ENCODE measurements around the gene GBP2.
"Not testable (repeated sequence)": the region's sequence is repeated elsewhere in the genome, so short reads cannot be mapped to it uniquely, and the experiment has no call there.

GBP2 gene

DNA sequence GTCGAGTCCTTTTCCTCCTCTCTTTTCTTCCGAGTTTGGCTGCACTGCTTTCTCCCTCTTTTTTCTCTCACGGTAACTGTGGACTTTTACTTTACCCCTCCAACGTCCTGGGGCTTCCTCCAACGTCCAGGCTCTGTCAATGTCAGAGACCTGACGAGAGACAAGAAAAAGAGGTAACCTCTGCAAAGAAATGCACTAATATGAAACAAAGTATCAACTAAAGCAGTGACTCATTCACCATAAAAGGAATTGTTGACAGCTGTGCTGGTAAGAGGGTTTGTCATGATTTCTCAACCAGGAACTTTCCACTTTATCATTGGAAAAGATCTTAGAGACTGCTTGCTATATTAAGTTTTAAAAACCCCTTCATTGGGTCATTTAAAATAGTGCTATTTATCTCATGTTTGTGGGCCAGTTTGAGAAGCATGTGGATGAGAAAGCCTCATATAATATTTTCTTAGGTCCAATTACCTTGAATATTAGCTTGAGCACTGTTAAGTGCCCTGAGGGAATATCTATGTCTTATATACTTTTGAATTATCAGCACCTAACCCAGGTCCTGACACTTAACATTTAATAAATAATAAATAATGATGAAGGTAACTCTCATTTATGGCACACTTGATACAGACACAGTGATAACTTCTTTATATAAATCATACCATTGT is at the start of gene GBP2:
Gene GBP2 (minus strand): TSS at position 202 of the 668 bp plus-strand sequence. CDS start 4,148 bp downstream, outside the sequence.
- DNase-seq: no peak

- DNase-seq: no peak
Measured at GRCh38 chr1:89174491-89174890, 48.6 kb upstream of the GBP2 start.

DNA sequence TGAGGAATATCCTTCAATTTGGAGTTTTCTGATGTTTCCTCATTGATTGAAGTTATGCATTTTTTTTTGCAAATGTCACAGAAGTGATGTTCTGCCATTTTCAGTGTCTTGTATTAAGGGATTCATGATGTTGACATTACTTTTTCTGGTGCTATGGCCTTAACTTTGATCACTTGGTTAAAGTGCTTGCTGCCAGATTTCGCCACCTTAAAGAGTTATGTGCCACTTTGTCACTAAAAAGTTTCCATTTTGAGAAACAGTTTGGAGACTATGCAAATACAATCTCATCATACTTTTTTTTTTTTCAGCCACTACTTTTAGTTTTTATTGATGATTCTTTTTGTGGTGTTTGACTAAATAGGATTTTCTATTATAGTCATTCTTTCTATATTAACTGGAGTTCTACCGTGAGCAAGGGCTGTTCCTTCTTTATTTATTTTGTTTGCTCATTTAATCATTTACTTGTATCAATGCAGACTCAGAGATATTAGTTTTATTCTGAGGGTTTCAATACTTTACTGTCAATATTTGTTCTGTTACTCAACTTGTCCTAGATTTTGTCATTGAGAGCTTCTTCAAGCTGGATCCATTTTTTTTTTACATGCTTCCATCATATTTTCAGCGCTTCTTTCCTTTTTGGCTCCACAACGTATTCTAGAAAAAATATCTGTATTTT is 46.7 kb upstream of the GBP2 start:
- DNase-seq: no peak

DNA sequence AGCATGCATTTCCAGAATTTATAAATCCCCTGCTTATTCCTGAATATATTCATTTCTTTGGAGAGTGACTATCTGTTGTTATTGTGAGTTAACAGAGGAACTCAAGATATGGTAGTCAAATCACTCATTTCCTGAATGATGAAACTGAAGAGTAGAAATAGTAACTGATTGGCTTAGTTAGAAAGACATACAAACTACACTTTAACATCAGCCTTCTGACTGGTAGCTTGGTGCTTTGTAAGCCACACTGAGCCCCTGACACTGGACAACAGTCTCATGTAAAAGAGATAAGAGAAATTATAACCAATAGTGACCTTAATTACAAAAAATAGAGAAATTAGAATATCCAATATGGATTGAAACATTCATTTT is 45.1 kb upstream of the GBP2 start:
- DNase-seq: no peak

DNA sequence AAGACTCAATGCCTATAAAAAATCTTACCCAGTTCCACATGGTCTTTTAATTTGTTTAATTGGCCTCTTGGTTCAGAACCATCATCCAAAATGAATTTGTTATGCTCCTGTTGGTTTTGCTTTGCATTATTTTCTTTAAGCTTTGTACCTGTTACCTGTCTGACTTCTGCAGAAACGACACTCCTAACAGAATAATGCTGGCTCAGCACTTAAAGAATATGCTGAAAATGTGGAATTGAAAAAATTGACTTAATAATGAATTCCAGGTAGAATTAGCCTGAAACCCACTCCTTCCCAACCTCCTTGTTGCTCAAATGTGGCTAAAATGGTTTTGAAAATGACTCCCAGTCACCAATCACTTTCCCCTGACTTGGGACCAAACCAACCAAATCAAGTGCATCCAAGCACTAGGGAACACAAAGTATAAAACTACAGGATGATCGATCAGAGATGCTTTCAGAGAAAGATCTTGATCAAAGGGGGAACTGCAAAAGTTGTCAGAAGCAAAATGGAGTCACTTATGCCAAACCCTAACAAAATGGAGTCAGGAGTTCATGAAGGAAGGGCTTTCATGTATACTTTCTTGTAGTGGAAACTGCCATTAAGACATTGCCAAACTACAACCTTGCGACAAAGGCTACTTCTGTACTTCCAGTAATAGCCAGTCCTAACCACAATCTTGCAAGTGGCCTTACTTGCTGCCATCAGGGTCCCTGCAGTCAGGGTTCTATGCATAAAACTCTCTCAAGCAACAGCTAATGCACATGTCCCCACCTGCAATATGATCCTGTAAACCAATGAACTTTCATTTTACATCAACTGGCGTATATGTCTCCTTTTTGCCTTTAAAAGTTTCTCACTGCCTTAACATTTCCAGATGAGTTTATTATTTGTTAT is 44.5 kb upstream of the GBP2 start:
- DNase-seq: no peak

GRCh38 chr1:89169166-89169565 is 43.3 kb upstream of the GBP2 start:
- no peak for DNase-seq

DNA sequence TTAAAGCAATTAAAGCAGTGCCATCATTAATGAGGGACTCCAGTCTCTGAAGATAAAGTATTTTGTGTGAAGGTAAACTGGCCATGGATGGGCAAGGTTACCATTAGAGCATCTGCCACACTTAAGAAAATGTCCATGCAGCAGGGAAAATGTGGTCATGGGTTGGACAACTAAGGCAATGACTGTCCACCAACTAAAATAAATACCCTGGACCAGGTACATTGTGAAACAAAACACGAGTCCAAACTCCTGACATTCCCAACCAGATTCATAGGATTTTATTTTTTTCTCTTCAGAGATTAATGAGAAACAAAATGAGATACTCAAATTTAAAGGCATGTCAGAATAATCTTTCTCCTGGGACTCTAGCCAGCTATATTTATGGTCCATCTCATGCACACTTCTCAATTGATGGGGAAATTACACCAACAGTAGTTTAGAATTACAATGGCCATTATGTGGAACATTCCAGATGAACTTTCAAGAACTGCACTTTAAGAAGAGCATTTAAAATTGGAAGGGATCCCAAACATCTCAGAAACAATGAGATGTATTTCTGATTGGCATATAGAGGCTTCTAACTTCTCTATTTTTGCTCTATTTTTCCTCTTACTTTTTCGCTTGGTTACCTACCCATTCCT is 41.8 kb upstream of the GBP2 start:
- no peak for DNase-seq

- DNase-seq: no peak
Measured at GRCh38 chr1:89166705-89167104, 40.8 kb upstream of the GBP2 start.

DNA sequence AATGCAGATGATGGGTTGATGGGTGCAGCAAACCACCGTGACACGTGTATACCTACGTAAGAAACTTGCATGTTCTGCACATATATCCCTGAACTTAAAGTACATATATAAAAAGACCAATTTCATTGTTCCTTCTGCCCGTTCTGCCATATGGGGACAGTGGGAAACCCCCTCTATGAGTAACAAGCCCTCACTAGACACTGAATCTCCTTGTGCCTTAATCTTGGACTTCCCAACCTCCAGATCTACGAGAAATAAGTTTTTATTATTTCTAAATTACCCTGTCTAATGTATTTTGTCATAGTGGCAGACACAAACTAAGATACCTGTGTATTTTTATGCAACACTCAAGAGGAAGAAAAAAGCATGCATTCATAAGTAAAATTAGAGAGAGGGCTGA is 39.9 kb upstream of the GBP2 start:
- no peak for DNase-seq

DNA sequence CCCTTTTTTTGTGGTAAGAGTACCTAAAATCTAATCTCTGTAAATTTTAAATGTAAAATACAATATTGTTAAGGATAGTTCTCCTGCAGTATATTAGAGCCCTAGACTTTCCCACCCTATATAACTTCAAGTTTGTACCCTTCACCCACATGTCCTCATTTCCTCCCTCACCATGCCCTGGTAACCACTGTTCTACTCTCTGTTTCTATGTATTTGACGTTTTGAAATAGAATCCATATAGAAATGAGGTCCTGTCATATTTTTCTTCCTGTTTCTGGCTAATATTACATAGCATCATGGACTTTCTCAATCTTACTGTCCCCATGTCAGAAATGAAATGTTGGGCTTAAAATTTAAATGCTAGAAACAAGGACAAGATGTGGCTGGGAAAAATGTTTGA is 25.1 kb upstream of the GBP2 start:
- no peak for DNase-seq

- DNase-seq: no peak
Measured at GRCh38 chr1:89149976-89150375, 24.1 kb upstream of the GBP2 start.

- DNase-seq: no peak
Measured at GRCh38 chr1:89149229-89149628, 23.3 kb upstream of the GBP2 start.

- DNase-seq: no peak
Measured at GRCh38 chr1:89147678-89148658, 22.1 kb upstream of the GBP2 start.

DNA sequence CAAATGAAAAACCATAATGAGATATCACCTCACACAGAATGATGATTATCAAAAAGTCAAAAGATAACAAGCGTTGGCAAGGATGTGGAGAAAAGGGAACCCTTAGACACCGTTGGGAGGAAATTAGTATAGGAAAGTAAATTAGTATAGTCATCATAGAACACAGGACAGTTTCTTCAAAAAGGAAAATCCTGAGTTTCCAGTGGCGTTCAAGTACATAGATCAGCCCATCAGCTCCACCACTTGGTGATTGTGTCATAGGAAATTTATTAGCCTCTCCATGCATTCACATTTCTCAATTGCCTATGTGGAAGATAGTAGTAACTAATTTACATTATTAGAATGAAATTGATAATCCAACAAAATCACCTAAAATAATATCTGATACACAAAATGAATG is 20.8 kb upstream of the GBP2 start:
- DNase-seq: no peak

DNA sequence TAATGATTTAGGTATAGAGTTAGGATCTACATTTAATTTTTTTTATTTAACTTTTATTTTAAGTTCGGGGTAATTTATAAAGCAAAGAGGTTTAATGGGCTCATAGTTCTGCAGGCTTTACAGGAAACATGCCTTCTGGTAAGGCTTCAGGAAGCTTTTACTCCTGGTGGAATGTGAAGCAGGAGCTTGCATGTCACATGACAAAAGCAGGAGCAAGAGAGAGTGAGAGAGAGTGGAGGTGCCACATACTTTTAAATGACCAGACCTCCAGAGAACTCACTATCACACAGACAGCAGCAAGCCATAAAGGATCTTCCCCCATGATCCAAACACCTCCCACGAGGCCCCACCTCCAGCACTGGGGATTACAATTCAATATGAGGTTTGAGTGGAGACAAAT is 17.6 kb upstream of the GBP2 start:
- DNase-seq: no peak

DNA sequence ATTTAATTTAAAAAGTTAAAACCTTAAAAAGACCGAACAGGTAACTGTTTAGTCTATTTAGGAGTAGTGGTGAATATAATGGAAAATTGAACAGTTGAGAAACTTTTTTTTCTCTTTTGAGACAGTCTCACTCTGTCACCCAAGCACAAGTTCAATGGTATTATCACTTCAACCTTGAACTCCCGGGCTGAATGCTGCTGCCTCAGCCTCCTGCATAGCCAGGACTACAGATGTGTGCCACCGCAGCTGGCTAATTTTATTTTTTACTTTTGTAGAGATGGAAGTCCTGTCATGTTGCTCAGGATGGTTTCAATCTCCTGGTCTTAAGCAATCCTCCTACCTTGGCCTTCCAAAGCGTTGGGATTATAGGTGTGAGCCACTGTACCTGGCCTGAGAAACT is 16.2 kb upstream of the GBP2 start:
- no peak for DNase-seq

GRCh38 chr1:89133747-89134146 is 7.8 kb upstream of the GBP2 start:
- DNase-seq: no peak

- DNase-seq: no peak
Measured at GRCh38 chr1:89130716-89131115, 4.8 kb upstream of the GBP2 start.

DNA sequence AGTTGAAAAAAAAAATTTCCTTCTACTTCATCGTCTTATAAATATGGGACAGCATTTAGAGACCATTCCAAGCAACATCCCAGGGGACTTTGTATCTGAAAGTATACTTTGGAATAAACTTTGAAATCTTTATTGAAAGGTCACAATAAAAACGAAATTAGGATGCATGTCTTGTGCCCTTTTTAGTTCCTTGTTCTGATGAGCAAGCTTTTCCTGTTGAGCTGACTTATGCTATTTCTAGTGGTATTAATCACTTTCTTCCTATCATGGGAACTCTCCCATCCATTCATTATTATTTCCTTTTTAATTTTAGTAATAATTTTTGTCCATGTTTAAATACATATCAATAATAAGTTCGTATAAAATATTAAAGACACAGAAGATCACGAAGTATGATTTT is 4.0 kb upstream of the GBP2 start:
- DNase-seq: no peak

GRCh38 chr1:89128003-89128458 is 2.1 kb upstream of the GBP2 start:
- not testable (repeated sequence) for DNase-seq

- not testable (repeated sequence) for DNase-seq
Measured at GRCh38 chr1:89126602-89127565, 970 bp upstream of the GBP2 start.
